GM12875 (cell line): ENCODE results near the gene LRRC75A.
A peak's percentile ranks its signal among the peaks of the same experiment; 100 is the strongest.

Source experiments
- H3K4me3 ChIP-seq: one replicate; pipeline ENCODE4 v1.5.1; 2011; ENCODE audit warnings: low read depth, low read length, control low read depth
- CTCF ChIP-seq: IDR thresholded peaks from 2 replicates; pipeline ENCODE4 v1.5.1; 2011; ENCODE audit warnings: low read depth, mild to moderate bottlenecking, control low read depth, inconsistent platforms, low read length, moderate library complexity, borderline replicate concordance; ENCODE audit not compliant: insufficient read depth

LRRC75A gene

GRCh38 chr17:16432017-16432416 lies 60.0 kb downstream of the LRRC75A start:
- H3K4me3 ChIP-seq: no peak overlapping the region
- no peak for TF ChIP-seq CTCF

- H3K4me3 ChIP-seq: no peak overlapping the region
- TF ChIP-seq CTCF: no peak
Observed at GRCh38 chr17:16430650-16431049, 61.3 kb downstream of the LRRC75A start.

- TF ChIP-seq CTCF: no peak
- no peak overlapping the region for H3K4me3 ChIP-seq
Observed at GRCh38 chr17:16429083-16429482, 62.9 kb downstream of the LRRC75A start.

- peak; percentile 82 for TF ChIP-seq CTCF
- H3K4me3 ChIP-seq: no peak overlapping the region
Observed at GRCh38 chr17:16428098-16428882, 63.7 kb downstream of the LRRC75A start.

- TF ChIP-seq CTCF: no peak
- no peak overlapping the region for H3K4me3 ChIP-seq
Observed at GRCh38 chr17:16427020-16427419, 65.0 kb downstream of the LRRC75A start.

GRCh38 chr17:16425698-16426659 lies 66.0 kb downstream of the LRRC75A start:
- H3K4me3 ChIP-seq: no peak overlapping the region
- no peak for TF ChIP-seq CTCF

- H3K4me3 ChIP-seq: no peak overlapping the region
- no peak for TF ChIP-seq CTCF
Observed at GRCh38 chr17:16425202-16425601, 66.8 kb downstream of the LRRC75A start.
